CD4-positive, alpha-beta T cell treated with Interleukin-17A for 4 hours (primary cell): ENCODE results near the gene NWD2.
"Not testable (repeated sequence)": the region's sequence is repeated elsewhere in the genome, so short reads cannot be mapped to it uniquely, and the experiment has no call there.

ENCODE experiments used
- DNase-seq: peaks from one replicate; pipeline ENCODE4 v3.0.0-alpha.2; 2020; ENCODE audit warnings: mixed read lengths

Gene NWD2

GRCh38 chr4:37244583-37245390, at the start of gene NWD2:
Gene NWD2, plus strand, starts transcription at chr4:37244743. Its CDS starts 325 bp downstream, at chr4:37245068.
- no peak for DNase-seq

GRCh38 chr4:37197899-37198298, 46.6 kb upstream of the NWD2 start:
- no peak for DNase-seq

GRCh38 chr4:37204740-37205139, 39.8 kb upstream of the NWD2 start:
- DNase-seq, result not testable (repeated sequence)

GRCh38 chr4:37216209-37216608, 28.3 kb upstream of the NWD2 start:
- no peak for DNase-seq

- DNase-seq, result no peak
These were observed 25.3 kb upstream of the NWD2 start for GRCh38 chr4:37219242-37219641.

- DNase-seq, result no peak
These were observed 24.6 kb upstream of the NWD2 start for GRCh38 chr4:37219990-37220389.

- no peak for DNase-seq
These were observed 23.9 kb upstream of the NWD2 start for GRCh38 chr4:37220685-37221084.

GRCh38 chr4:37223732-37224131, 20.8 kb upstream of the NWD2 start:
- no peak for DNase-seq

- DNase-seq, result no peak
These were observed 19.7 kb upstream of the NWD2 start for GRCh38 chr4:37224854-37225253.

GRCh38 chr4:37225778-37226177, 18.8 kb upstream of the NWD2 start:
- no peak for DNase-seq

GRCh38 chr4:37232315-37232714, 12.2 kb upstream of the NWD2 start:
- no peak for DNase-seq

- DNase-seq, result no peak
These were observed 8.4 kb upstream of the NWD2 start for GRCh38 chr4:37236165-37236564.

GRCh38 chr4:37241647-37242046, 2.9 kb upstream of the NWD2 start:
- DNase-seq, result no peak

- no peak for DNase-seq
These were observed 1.5 kb upstream of the NWD2 start for GRCh38 chr4:37243051-37243450.

- no peak for DNase-seq
These were observed 591 bp upstream of the NWD2 start for GRCh38 chr4:37243722-37244582.

GRCh38 chr4:37245391-37245954, 930 bp downstream of the NWD2 start:
- no peak for DNase-seq

GRCh38 chr4:37246891-37247290, 2.3 kb downstream of the NWD2 start:
- DNase-seq, result no peak

- no peak for DNase-seq
These were observed 13.7 kb downstream of the NWD2 start for GRCh38 chr4:37258221-37258620.

- no peak for DNase-seq
These were observed 23.8 kb downstream of the NWD2 start for GRCh38 chr4:37268319-37268718.

GRCh38 chr4:37279121-37279520, 34.6 kb downstream of the NWD2 start:
- DNase-seq, result no peak

- DNase-seq, result no peak
These were observed 35.5 kb downstream of the NWD2 start for GRCh38 chr4:37279894-37280592.

- DNase-seq, result no peak
These were observed 54.9 kb downstream of the NWD2 start for GRCh38 chr4:37299468-37299867.

- no peak for DNase-seq
These were observed 60.1 kb downstream of the NWD2 start for GRCh38 chr4:37304612-37305011.
